ENCODE results near the gene LYRM7. TPM values are rescaled to one million over a fixed set of nuclear protein-coding genes. Genes with fewer than 3 reads are reported as not detected.

The LYRM7 gene
- total and polyA plus RNA-seq, 2 donors (not counting 1 experiment from before 2014, with no cell fraction given) = 4.8 to 6.9 TPM

DNA sequence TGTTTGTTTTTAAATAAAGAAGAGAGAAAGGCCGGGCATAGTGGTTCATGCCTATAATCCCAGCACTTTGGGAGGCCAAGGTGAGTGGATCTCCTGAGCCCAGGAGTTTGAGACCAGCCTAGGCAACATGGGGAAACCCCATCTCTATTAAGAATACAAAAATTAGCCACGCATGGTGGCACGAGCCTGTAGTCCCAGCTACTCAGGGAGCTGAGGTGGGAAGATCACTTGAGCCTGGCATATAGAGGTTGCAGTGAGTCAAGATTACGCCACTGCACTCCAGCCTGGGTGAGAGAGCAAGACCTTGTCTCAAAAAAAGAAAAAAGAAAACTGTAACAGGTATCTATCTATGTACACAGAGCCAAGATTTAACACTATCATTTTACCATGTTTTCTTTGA, 58.9 kb downstream of the LYRM7 start:
- H2AFZ ChIP-seq (ENCODE audit: low read length) = no peak overlapping the region
- H3K27ac ChIP-seq (ENCODE audit: insufficient read depth, low read length) = no peak overlapping the region
- no peak overlapping the region for H3K4me3 ChIP-seq (replicated peaks in 1 of 4; ENCODE audit: control extremely low read depth in 1 of 4, insufficient read depth in 1 of 4, low read depth in 3 of 4, low read length in 4 of 4)
- no peaks in the 10 kb centered on the region for H3K4me1 ChIP-seq (ENCODE audit: control insufficient read depth, extremely low read depth, insufficient read depth, low read length)
- no peaks in the 10 kb centered on the region for H4K20me1 ChIP-seq (ENCODE audit: control insufficient read depth, extremely low read depth, insufficient read depth, low read length)
- no peak overlapping the region for H3K4me2 ChIP-seq (ENCODE audit: extremely low read depth, insufficient read depth, low read length)
- TF ChIP-seq EZH2 (IDR thresholded peaks at IDR 0.05; ENCODE audit: low read length, missing control alignments) = no peak
- TF ChIP-seq, protein P1, sequence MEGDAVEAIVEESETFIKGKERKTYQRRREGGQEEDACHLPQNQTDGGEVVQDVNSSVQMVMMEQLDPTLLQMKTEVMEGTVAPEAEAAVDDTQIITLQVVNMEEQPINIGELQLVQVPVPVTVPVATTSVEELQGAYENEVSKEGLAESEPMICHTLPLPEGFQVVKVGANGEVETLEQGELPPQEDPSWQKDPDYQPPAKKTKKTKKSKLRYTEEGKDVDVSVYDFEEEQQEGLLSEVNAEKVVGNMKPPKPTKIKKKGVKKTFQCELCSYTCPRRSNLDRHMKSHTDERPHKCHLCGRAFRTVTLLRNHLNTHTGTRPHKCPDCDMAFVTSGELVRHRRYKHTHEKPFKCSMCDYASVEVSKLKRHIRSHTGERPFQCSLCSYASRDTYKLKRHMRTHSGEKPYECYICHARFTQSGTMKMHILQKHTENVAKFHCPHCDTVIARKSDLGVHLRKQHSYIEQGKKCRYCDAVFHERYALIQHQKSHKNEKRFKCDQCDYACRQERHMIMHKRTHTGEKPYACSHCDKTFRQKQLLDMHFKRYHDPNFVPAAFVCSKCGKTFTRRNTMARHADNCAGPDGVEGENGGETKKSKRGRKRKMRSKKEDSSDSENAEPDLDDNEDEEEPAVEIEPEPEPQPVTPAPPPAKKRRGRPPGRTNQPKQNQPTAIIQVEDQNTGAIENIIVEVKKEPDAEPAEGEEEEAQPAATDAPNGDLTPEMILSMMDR (conservative IDR thresholded peaks at IDR 0.05 in 1 of 2, IDR thresholded peaks at IDR 0.05 in 1 of 2; ENCODE audit: low read depth in 1 of 2, low read length in 2 of 2) = no peak
- no peaks in the 10 kb centered on the region for H3K79me2 ChIP-seq (ENCODE audit: control insufficient read depth, insufficient read depth, low read length)
- no peaks in the 10 kb centered on the region for H3K27me3 ChIP-seq (ENCODE audit: control insufficient read depth, insufficient read depth, low read length)
- no peaks in the 10 kb centered on the region for H3K36me3 ChIP-seq (ENCODE audit: control insufficient read depth, insufficient read depth, low read length)
- no peak for DNase-seq (ENCODE audit: low read depth in 2 of 2)
- H3K9me3 ChIP-seq (ENCODE audit: control insufficient read depth, insufficient read depth, low read depth, low read length) = no peaks in the 10 kb centered on the region
- no peak overlapping the region for H3K9ac ChIP-seq (ENCODE audit: insufficient read depth, low read length)

- no peak overlapping the region for H2AFZ ChIP-seq (ENCODE audit: low read length)
- no peak for DNase-seq (ENCODE audit: low read depth in 2 of 2)
- no peak for TF ChIP-seq EZH2 (IDR thresholded peaks at IDR 0.05; ENCODE audit: low read length, missing control alignments)
- TF ChIP-seq, protein P1 (conservative IDR thresholded peaks at IDR 0.05 in 1 of 2, IDR thresholded peaks at IDR 0.05 in 1 of 2; ENCODE audit: low read depth in 1 of 2, low read length in 2 of 2) = no peak
Observed at GRCh38 chr5:131230406-131230805, 59.7 kb downstream of the LYRM7 start.

GRCh38 chr5:131239686-131240085, 68.9 kb downstream of the LYRM7 start:
- DNase-seq (ENCODE audit: low read depth in 2 of 2) = no peak
- TF ChIP-seq, protein P1 (conservative IDR thresholded peaks at IDR 0.05 in 1 of 2, IDR thresholded peaks at IDR 0.05 in 1 of 2; ENCODE audit: low read depth in 1 of 2, low read length in 2 of 2) = no peak
- no peak for TF ChIP-seq EZH2 (IDR thresholded peaks at IDR 0.05; ENCODE audit: low read length, missing control alignments)
- Histone ChIP-seq H3K4me3 (replicated peaks in 1 of 4; ENCODE audit: control extremely low read depth in 1 of 4, insufficient read depth in 1 of 4, low read depth in 3 of 4, low read length in 4 of 4) (no peak overlapping the region), H2AFZ (ENCODE audit: low read length) (no peak overlapping the region), H3K9ac (ENCODE audit: insufficient read depth, low read length) (no peak overlapping the region), H3K27ac (ENCODE audit: insufficient read depth, low read length) (no peak overlapping the region), H3K4me1 (ENCODE audit: control insufficient read depth, extremely low read depth, insufficient read depth, low read length) (no peaks in the 10 kb centered on the region), H4K20me1 (ENCODE audit: control insufficient read depth, extremely low read depth, insufficient read depth, low read length) (no peaks in the 10 kb centered on the region), H3K9me3 (ENCODE audit: control insufficient read depth, insufficient read depth, low read depth, low read length) (no peaks in the 10 kb centered on the region), H3K27me3 (ENCODE audit: control insufficient read depth, insufficient read depth, low read length) (no peaks in the 10 kb centered on the region), H3K36me3 (ENCODE audit: control insufficient read depth, insufficient read depth, low read length) (no peaks in the 10 kb centered on the region), H3K4me2 (ENCODE audit: extremely low read depth, insufficient read depth, low read length) (no peak overlapping the region), H3K79me2 (ENCODE audit: control insufficient read depth, insufficient read depth, low read length) (no peaks in the 10 kb centered on the region)

More at GRCh38 chr5:131230406-131230805, 59.7 kb downstream of the LYRM7 start:
- Histone ChIP-seq H4K20me1 (ENCODE audit: control insufficient read depth, extremely low read depth, insufficient read depth, low read length) (no peaks in the 10 kb centered on the region), H3K4me1 (ENCODE audit: control insufficient read depth, extremely low read depth, insufficient read depth, low read length) (no peaks in the 10 kb centered on the region), H3K79me2 (ENCODE audit: control insufficient read depth, insufficient read depth, low read length) (no peaks in the 10 kb centered on the region), H3K4me2 (ENCODE audit: extremely low read depth, insufficient read depth, low read length) (no peak overlapping the region), H3K9ac (ENCODE audit: insufficient read depth, low read length) (no peak overlapping the region), H3K27ac (ENCODE audit: insufficient read depth, low read length) (no peak overlapping the region), H3K4me3 (replicated peaks in 1 of 4; ENCODE audit: control extremely low read depth in 1 of 4, insufficient read depth in 1 of 4, low read depth in 3 of 4, low read length in 4 of 4) (no peak overlapping the region), H3K9me3 (ENCODE audit: control insufficient read depth, insufficient read depth, low read depth, low read length) (no peaks in the 10 kb centered on the region), H3K27me3 (ENCODE audit: control insufficient read depth, insufficient read depth, low read length) (no peaks in the 10 kb centered on the region), H3K36me3 (ENCODE audit: control insufficient read depth, insufficient read depth, low read length) (no peaks in the 10 kb centered on the region)
